NCI-H1417 (cell line): ENCODE data around the gene YIPF5.
A peak's percentile ranks its signal among the peaks of the same experiment; 100 is the strongest.

Source experiments
- DNase-seq, 3 experiments: peaks; one replicate each; lab custom pipeline; 2025; lab: John Stamatoyannopoulos, UW

Gene YIPF5

DNA sequence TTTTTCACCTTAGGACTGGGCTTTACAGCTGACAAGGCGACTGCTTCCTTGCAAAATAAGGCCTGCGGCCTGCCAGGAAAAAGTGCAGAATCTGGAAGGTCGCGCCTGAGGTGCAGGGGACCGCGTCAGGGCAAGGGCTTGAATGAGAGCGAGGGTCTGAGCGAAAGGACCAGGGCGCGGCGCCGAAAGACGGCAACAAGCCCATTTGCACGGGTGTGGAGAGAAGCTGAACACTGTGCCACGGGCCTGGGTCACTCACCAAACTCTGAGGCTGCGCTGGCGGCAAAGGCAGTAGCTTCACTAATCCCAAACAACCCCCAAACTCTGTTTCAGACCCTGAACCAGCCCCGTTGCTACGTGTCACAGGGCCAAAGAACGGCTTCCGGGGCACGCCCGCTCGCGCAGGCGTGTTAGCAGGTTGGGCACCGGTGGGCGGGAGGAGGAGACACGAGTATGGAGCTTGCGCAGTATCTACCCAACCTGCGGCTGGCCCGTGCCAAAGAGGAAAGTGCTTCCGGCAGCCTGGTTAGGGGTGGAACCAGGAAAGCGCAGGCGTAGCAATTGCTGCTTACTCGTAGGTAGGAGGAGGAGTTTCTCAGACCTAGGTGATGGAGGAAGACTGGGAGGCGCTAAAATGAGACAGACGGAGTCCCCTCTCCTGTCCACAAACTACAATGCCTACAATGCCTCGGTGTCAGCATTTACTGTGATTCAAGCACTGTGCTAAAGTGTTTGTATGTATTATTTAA lies at the start of gene YIPF5, which contains the start of gene KCTD16:
Gene YIPF5 (minus strand): TSS at position 384 of the 749 bp plus-strand sequence. CDS start 704 bp downstream, outside the sequence.
Gene KCTD16 (plus strand): TSS at position 598 of the 749 bp plus-strand sequence.
- peak; percentile 89 to 97 (median 96) for DNase-seq

DNA sequence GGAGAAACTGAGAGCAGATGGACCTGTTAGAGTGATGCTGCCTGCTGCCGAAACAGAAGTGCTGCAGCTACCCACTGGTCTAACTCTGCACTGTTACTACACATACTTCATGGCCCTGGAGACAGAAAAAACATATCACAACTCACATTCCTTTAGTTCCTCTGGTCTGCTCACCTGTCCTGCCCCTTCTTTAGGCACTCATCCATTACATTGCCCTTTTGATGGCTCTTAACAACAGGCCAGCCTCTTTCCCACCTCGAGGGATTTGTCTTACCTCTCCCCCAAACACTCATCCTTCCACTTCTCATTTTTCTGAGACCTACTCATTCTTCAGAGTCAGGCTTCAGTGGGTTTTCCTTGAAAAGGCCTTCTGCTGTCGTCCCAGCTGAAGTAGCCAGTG lies 49.4 kb upstream of the YIPF5 start:
- peak in 1 of 3 experiments; percentile 64 for DNase-seq

DNA sequence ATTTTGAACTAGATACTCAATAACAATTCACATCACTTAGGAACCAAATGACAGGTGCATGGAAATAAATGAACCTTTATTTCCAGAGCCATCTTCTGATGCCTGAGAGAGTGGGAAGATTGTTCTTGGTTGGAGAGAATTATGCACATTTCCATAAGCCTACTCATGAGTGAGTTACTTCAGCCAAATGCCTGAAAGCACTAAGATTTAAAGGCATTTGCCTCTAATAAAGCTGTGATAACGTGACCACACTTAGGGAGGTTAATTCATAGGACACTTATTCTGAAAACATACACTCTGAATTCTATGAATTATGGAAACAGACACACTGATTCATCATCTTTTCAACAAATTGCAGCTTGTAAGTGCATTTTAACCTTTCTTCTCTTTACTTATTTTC lies 40.2 kb upstream of the YIPF5 start:
- DNase-seq: no peak

DNA sequence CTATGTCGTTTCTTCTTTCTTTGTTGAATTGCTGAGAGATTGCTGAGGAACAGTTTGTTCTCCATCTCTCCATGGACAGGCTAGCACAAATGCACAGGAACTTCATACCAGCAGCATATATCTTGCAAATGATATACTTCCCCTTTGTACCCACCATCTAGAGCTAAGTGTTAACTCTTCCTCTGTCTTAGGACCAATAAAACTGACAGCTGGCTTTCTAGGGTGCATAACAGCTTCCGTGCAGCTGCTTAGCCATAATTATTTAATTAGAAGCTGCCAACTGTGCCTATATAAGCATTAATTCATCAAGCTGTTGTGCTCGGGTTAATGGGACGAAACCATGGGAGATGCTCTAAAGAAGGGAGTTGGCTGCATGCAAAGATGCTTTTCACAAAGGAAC lies 38.9 kb upstream of the YIPF5 start:
- peak in 2 of 3 experiments; percentile 33 to 77 for DNase-seq

- peak in 1 of 3 experiments; percentile 24 for DNase-seq
Observed at GRCh38 chr5:144207875-144208444, 37.5 kb upstream of the YIPF5 start.

GRCh38 chr5:144206141-144206540 lies 35.7 kb upstream of the YIPF5 start:
- peak in 1 of 3 experiments; percentile 31 for DNase-seq

DNA sequence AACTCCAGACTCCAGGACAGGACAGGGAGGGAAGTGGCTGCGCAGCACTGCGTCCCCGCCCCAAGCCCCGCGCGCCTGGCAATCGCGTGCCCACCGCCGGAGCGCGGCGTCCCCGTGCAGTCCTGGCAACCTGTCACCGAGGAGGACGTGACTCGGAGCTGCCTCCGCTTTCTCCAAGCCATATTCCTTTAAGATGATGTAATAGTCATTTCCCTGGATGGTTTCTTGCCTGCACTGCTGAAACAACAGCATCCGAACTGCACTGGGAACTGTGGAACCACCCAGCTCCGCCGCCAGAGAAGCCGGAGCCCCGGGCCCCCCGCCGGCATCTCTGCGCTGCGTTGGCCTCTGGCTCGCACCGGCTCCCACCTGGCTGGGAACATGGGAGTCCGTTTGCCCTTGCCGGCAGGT lies 34.7 kb upstream of the YIPF5 start:
- peak in 2 of 3 experiments; percentile 52 to 66 for DNase-seq

DNA sequence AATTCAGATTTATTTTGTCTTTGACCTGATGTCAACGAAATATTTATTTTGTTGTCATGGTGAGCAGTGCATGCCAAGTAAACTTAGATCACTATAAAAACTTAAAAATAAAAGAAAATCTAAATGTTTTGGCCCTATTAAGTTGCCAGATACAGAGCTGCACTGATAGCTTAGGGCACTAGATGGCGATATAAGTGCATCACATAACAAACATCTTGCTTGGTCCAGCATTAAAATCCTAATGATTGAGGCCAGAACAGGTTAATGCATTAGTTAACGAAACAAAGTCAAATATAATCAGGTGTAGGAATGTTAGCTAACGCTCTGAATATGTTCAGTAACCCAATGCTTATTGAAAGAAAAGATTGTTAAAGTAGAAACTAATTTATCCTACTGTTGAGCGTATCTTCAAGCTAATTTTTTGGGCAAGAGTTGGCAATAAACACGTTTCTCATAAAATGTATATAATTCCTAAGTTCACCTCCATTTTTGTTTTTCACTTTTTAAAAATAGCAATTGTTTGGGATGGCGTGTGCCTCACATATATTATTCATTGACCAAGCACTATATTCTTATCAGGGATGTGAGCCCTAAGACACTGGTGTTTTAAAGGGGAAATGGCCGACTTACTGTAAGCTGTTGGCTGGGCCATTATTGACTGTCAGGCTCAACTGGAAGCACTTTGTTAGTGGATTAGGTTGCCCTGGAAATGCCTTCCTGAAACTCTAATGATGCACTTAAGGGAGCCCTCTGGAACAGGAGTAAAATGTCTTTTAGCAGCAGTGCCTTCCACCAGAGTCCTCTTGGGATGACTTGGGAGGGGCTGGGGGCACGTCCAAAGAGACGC lies 33.5 kb upstream of the YIPF5 start:
- DNase-seq: peak; percentile 27 to 79 (median 73)

DNA sequence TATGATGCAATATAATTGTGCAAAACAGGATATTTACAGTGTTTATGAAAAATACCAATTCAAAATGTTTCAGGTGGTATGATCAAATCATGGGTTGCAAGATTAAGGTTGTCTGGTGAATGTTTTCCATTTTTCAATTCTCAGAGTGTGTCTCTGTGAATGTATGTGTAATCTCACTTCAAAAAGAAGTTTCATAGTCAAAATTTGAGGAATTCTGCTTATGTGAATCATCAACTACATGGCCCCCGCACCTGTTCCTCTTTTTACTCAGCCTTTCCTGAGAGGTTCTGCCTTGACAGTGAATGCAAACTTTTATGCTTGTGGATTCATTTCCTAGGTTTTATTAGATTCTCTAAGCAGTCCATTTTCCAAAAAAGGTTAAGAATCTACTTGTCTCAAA lies 32.3 kb upstream of the YIPF5 start:
- no peak for DNase-seq

- no peak for DNase-seq
Observed at GRCh38 chr5:144202072-144202471, 31.6 kb upstream of the YIPF5 start.

- no peak for DNase-seq
Observed at GRCh38 chr5:144201588-144201987, 31.1 kb upstream of the YIPF5 start.

- peak in 1 of 3 experiments; percentile 38 for DNase-seq
Observed at GRCh38 chr5:144198386-144198785, 27.9 kb upstream of the YIPF5 start.

DNA sequence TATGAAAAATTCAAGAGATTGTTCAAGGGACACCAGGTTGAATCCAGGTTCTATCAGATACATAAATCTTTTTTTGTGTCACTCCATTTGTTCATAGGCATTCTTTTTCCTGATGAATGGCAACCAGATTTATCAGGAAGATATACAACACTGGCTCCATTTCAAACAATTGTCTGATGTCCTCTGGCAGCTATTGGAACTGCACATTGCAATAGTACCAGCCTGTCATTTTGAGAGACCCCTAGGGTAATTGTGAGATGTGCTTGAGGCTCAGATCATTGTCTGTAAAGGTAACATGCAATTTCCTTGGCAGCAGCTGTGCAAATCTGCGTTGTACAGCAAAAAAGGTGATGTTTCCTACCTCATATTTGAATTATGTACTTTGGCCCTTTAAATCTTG lies 26.2 kb upstream of the YIPF5 start:
- peak in 2 of 3 experiments; percentile 6 to 59 for DNase-seq

GRCh38 chr5:144195448-144195847 lies 25.0 kb upstream of the YIPF5 start:
- peak in 1 of 3 experiments; percentile 13 for DNase-seq

DNA sequence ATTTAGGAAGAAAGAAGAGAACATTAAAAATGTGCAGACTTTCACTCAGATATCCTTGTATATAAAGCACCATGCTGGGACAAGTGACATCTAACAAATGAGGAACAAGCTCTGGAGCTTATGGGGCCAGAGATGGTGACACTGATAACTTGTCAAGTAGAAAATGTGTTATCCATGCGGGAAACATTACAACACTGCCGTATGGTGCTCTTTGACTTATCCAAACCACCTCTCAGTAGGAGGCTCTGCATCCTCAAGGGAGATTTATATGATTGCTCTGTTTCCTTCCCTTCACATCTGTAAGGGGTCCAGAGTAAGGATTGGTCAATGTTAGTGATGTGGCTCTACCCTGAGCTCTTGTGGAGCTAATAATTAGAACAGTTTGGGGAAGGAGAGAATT lies 23.7 kb upstream of the YIPF5 start:
- no peak for DNase-seq

- DNase-seq: no peak
Observed at GRCh38 chr5:144192661-144193060, 22.2 kb upstream of the YIPF5 start.

GRCh38 chr5:144191998-144192397 lies 21.5 kb upstream of the YIPF5 start:
- DNase-seq: peak in 2 of 3 experiments; percentile 12 to 43

DNA sequence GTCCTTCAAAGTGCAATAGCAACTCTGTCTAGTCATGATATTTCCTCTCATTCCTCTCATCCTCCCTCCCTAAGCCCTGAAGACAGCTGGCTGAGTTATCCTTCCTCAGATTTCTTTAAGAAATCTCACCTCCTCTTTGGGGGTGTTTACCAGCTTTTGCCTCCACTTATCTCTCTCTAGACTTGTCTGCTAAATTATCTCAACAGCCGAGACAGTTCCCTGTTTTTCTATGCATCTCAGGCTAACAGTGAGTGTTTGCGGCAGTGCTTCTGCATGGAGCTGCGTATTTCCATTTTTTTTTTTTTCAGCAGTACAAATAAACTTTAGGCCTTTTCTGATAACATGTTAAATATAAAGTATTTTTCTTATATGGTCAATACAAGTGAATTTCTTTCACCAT lies 21.1 kb upstream of the YIPF5 start:
- no peak for DNase-seq

- DNase-seq: no peak
Observed at GRCh38 chr5:144189800-144190429, 19.5 kb upstream of the YIPF5 start.

- peak in 2 of 3 experiments; percentile 30 to 71 for DNase-seq
Observed at GRCh38 chr5:144187699-144188294, 17.3 kb upstream of the YIPF5 start.

DNA sequence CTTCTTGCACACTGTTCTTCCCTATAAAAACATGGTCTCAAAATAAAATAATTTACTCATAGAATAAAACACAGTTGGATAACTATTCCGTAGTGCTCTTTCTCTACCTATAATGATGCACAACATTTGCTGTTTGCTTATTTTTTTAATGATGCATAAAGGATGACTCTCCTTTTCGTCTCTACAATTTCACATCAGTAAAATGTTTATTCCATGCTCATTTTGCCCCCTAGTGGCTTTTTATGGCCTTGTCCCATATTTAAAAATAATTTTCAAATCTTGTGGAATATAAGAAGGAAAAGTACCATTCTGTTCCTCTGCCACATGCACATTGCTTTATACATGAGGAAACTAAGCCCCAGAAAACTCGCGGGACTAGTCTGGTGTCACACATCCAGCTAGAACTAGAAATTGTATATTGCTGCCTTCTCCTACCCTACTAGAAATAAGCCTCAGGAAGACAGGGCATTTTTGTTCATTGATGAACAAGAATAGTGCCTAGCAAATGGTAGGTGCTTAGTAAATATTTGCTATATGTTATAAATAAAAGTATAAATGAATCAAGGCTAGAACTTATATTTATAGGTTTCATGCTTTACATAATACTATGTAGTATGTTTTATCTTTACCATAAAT lies 12.9 kb upstream of the YIPF5 start:
- DNase-seq: peak in 2 of 3 experiments; percentile 40 to 42
